Measurements from ENCODE around the gene ATG9A. TPM values are rescaled to one million over a fixed set of nuclear protein-coding genes. Genes with fewer than 3 reads are reported as not detected.

ATG9A gene
- total RNA-seq, 1 donor from 2014 or later = 53.7 TPM

Other genes with a start within 250 kb of the ATG9A start
- gene FEV, start 244.5 kb downstream of the ATG9A start, total RNA-seq = 1.3 TPM
- not detected for gene CRYBA2, start 236.2 kb downstream of the ATG9A start, total RNA-seq
- 0.23 TPM for gene CFAP65, start 188.1 kb downstream of the ATG9A start, total RNA-seq
- 1.5 TPM for gene IHH, start 168.7 kb downstream of the ATG9A start, total RNA-seq
- gene NHEJ1, start 68.8 kb downstream of the ATG9A start, total RNA-seq = 15.2 TPM
- 6.9 TPM for gene SLC23A3, start 59.6 kb downstream of the ATG9A start, total RNA-seq
- gene CNPPD1, start 52.7 kb downstream of the ATG9A start, total RNA-seq = 39.4 TPM
- 64.3 TPM for gene RETREG2, start 51.4 kb downstream of the ATG9A start, total RNA-seq
- 27.9 TPM for gene ZFAND2B, start 22.9 kb downstream of the ATG9A start, total RNA-seq
- gene ABCB6, start 10.7 kb downstream of the ATG9A start, total RNA-seq = 28.1 TPM
- 51.6 TPM for gene ANKZF1, start 170 bp upstream of the ATG9A start, total RNA-seq
- 15.2 TPM for gene GLB1L, start 15.8 kb upstream of the ATG9A start, total RNA-seq
- 24.2 TPM for gene STK16, start 15.8 kb upstream of the ATG9A start, total RNA-seq
- not detected for gene TUBA4B, start 23.6 kb upstream of the ATG9A start, total RNA-seq
- 16.5 TPM for gene TUBA4A, start 24.3 kb upstream of the ATG9A start, total RNA-seq
- 56.4 TPM for gene DNAJB2, start 49.7 kb upstream of the ATG9A start, total RNA-seq
- gene PTPRN, start 79.8 kb upstream of the ATG9A start, total RNA-seq = 0.88 TPM
- gene RESP18, start 103.1 kb upstream of the ATG9A start, total RNA-seq = not detected
- 64.8 TPM for gene DNPEP, start 158.3 kb upstream of the ATG9A start, total RNA-seq
- gene DES, start 188.7 kb upstream of the ATG9A start, total RNA-seq = 582 TPM
- 39.6 TPM for gene SPEG, start 205.2 kb upstream of the ATG9A start, total RNA-seq